Measurements from ENCODE around the gene SLC25A21.

The SLC25A21 gene

DNA sequence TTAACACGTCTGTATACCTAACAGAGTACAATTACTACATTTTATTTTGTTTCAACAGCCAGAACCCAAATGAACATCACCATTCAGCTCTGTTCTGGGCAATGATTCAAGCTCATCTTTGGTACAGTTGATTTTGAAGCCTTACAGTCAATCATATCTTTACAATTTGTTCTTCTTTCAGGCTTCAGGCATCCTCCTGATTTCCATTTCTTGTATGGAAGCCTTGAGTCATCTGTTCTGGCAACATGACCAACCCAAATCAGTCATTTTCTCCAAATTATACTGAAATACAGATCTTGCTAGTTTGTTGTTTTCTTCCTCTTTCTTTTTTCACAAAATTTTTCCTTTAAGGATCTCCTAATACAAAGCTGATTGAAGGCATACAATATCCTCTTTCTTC is 430.5 kb downstream of the SLC25A21 start:
- no peak overlapping the region for H3K4me3 ChIP-seq (ENCODE audit: low read length)
- TF ChIP-seq, protein P1, sequence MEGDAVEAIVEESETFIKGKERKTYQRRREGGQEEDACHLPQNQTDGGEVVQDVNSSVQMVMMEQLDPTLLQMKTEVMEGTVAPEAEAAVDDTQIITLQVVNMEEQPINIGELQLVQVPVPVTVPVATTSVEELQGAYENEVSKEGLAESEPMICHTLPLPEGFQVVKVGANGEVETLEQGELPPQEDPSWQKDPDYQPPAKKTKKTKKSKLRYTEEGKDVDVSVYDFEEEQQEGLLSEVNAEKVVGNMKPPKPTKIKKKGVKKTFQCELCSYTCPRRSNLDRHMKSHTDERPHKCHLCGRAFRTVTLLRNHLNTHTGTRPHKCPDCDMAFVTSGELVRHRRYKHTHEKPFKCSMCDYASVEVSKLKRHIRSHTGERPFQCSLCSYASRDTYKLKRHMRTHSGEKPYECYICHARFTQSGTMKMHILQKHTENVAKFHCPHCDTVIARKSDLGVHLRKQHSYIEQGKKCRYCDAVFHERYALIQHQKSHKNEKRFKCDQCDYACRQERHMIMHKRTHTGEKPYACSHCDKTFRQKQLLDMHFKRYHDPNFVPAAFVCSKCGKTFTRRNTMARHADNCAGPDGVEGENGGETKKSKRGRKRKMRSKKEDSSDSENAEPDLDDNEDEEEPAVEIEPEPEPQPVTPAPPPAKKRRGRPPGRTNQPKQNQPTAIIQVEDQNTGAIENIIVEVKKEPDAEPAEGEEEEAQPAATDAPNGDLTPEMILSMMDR (IDR thresholded peaks at IDR 0.05; ENCODE audit: insufficient read depth, low read depth, low read length, missing control alignments) = no peak
- no peak for DNase-seq (ENCODE audit: low read depth)

DNA sequence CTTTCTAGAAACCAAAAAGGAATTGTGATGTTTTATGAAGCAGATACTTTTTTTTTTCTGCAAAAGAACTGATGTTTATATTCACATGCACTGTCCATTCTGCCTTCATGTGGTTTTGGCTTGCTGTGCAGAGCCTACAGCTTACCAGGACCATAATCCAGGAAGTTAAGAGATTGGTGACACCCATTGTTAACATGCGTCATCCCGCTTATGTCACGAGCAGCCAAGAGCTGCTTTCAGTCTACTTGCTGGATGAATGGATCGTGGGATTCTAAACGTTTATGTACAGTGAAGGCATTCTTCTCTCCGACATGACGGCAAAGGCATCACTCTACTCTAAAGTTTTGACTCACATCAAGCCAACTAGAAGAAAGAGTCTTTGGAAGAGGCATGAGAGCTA is 434.1 kb downstream of the SLC25A21 start:
- no peak for DNase-seq (ENCODE audit: low read depth)
- H3K4me3 ChIP-seq (ENCODE audit: low read length) = no peak overlapping the region
- TF ChIP-seq, protein P1 (IDR thresholded peaks at IDR 0.05; ENCODE audit: insufficient read depth, low read depth, low read length, missing control alignments) = no peak

- H3K4me3 ChIP-seq (ENCODE audit: low read length) = no peak overlapping the region
- TF ChIP-seq, protein P1 (IDR thresholded peaks at IDR 0.05; ENCODE audit: insufficient read depth, low read depth, low read length, missing control alignments) = no peak
- no peak for DNase-seq (ENCODE audit: low read depth)
These were observed 446.3 kb downstream of the SLC25A21 start for GRCh38 chr14:36726128-36726527.

- no peak for DNase-seq (ENCODE audit: low read depth)
- H3K4me3 ChIP-seq (ENCODE audit: low read length) = no peak overlapping the region
- TF ChIP-seq, protein P1 (IDR thresholded peaks at IDR 0.05; ENCODE audit: insufficient read depth, low read depth, low read length, missing control alignments) = no peak
These were observed 448.2 kb downstream of the SLC25A21 start for GRCh38 chr14:36724162-36724561.

DNA sequence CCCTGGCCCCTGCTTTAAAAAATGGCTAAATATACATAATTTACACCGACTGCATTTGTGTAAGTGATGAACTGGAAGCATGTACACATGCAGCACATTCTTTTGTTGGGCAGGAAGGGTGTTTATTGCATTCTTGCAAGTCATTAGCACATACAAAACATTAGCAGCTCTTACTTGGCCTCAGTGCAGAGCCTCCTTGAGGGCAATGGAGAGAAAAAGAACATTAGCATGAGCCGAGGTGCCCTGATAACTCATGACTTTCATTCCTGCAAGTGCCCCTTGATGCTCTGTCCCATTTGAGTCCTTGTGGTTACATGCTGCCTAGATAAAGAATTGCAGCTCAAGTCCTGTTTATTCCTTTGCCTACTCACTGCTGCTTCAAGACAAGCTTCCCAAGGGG is 448.9 kb downstream of the SLC25A21 start:
- DNase-seq (ENCODE audit: low read depth) = no peak
- TF ChIP-seq, protein P1 (IDR thresholded peaks at IDR 0.05; ENCODE audit: insufficient read depth, low read depth, low read length, missing control alignments) = no peak
- H3K4me3 ChIP-seq (ENCODE audit: low read length) = no peak overlapping the region

GRCh38 chr14:36721877-36722276 is 450.5 kb downstream of the SLC25A21 start:
- TF ChIP-seq, protein P1 (IDR thresholded peaks at IDR 0.05; ENCODE audit: insufficient read depth, low read depth, low read length, missing control alignments) = no peak
- no peak overlapping the region for H3K4me3 ChIP-seq (ENCODE audit: low read length)
- no peak for DNase-seq (ENCODE audit: low read depth)

- no peak overlapping the region for H3K4me3 ChIP-seq (ENCODE audit: low read length)
- TF ChIP-seq, protein P1 (IDR thresholded peaks at IDR 0.05; ENCODE audit: insufficient read depth, low read depth, low read length, missing control alignments) = no peak
- DNase-seq (ENCODE audit: low read depth) = no peak
These were observed 451.7 kb downstream of the SLC25A21 start for GRCh38 chr14:36720657-36721056.

Measured in epithelial cell of esophagus (primary cell).